ENCODE measurements around the gene ANO5.

GRCh38 chr11:22263613-22264012 is 70.7 kb downstream of the ANO5 start:
- TF ChIP-seq CTCF (optimal IDR thresholded peaks at IDR 0.05 in 1 of 3, IDR thresholded peaks at IDR 0.05 in 1 of 3, conservative IDR thresholded peaks at IDR 0.05 in 1 of 3; ENCODE audit: extremely low read depth in 1 of 3, insufficient read depth in 2 of 3, low read length in 3 of 3) (no peak), EZH2 (IDR thresholded peaks at IDR 0.05; ENCODE audit: low read length) (no peak)
